Central memory CD4-positive, alpha-beta T cell (primary cell): ENCODE results near the gene MINDY1.

Source experiments
- DNase-seq: peaks from one replicate; pipeline ENCODE4 v3.0.0; 2022

Gene MINDY1

GRCh38 chr1:151010346-151010726, 3.6 kb upstream of the MINDY1 start:
- DNase-seq, result no peak

- DNase-seq, result no peak
Observed at GRCh38 chr1:151009674-151010345, 3.1 kb upstream of the MINDY1 start.

- no peak for DNase-seq
Observed at GRCh38 chr1:151009206-151009587, 2.5 kb upstream of the MINDY1 start.

GRCh38 chr1:151008244-151009205, 1.8 kb upstream of the MINDY1 start, which contains the start of gene PRUNE1:
PRUNE1 (plus strand) TSS chr1:151008449; CDS start chr1:151008633, 184 bp downstream.
- DNase-seq, result peak; percentile 96

GRCh38 chr1:151007853-151008243, 1.1 kb upstream of the MINDY1 start:
- no peak for DNase-seq

- DNase-seq, result no peak
Observed at GRCh38 chr1:151005729-151006319, 878 bp downstream of the MINDY1 start.

- peak; percentile 34 for DNase-seq
Observed at GRCh38 chr1:151003180-151003579, 3.5 kb downstream of the MINDY1 start.

- no peak for DNase-seq
Observed at GRCh38 chr1:151002611-151003010, 4.1 kb downstream of the MINDY1 start.

- no peak for DNase-seq
Observed at GRCh38 chr1:151002051-151002450, 4.7 kb downstream of the MINDY1 start.

GRCh38 chr1:151001602-151002001, 5.1 kb downstream of the MINDY1 start:
- DNase-seq, result no peak

GRCh38 chr1:151000408-151000807, 6.3 kb downstream of the MINDY1 start:
- DNase-seq, result no peak

- DNase-seq, result no peak
Observed at GRCh38 chr1:150999926-151000325, 6.8 kb downstream of the MINDY1 start.

- DNase-seq, result no peak
Observed at GRCh38 chr1:150999051-150999674, 7.5 kb downstream of the MINDY1 start.

- no peak for DNase-seq
Observed at GRCh38 chr1:150997949-150998348, 8.8 kb downstream of the MINDY1 start.

GRCh38 chr1:150997126-150997872, 9.4 kb downstream of the MINDY1 start:
- no peak for DNase-seq

GRCh38 chr1:150995896-150996295, 10.8 kb downstream of the MINDY1 start:
- peak; percentile 33 for DNase-seq

GRCh38 chr1:150995460-150995859, 11.2 kb downstream of the MINDY1 start:
- no peak for DNase-seq

GRCh38 chr1:150994248-150994647, 12.5 kb downstream of the MINDY1 start:
- no peak for DNase-seq

- DNase-seq, result no peak
Observed at GRCh38 chr1:150992626-150993025, 14.1 kb downstream of the MINDY1 start.

- no peak for DNase-seq
Observed at GRCh38 chr1:150987924-150988323, 18.8 kb downstream of the MINDY1 start.

- DNase-seq, result no peak
Observed at GRCh38 chr1:150985179-150985825, 21.4 kb downstream of the MINDY1 start.
